SK-N-SH treated with all-trans-retinoic acid at 6 μM for 48 hours (cell line): Measurements from ENCODE around the gene HSFX1.

Experiments
- ARNTL ChIP-seq: fragments of 450-650 bp; formaldehyde crosslinking; IDR thresholded peaks from 2 replicates; pipeline ENCODE4 v1.5.0; 2020; ENCODE audit warnings: low read depth, mild to moderate bottlenecking, moderate library complexity, borderline replicate concordance
- BACH2 ChIP-seq: fragments of 250-450 bp; sonication (Bioruptor Pico); IDR thresholded peaks from 2 replicates; pipeline ENCODE4 v1.9.0; 2021; ENCODE audit warnings: mild to moderate bottlenecking, borderline replicate concordance
- CSDC2 ChIP-seq: fragments of 250-450 bp; sonication (Bioruptor Pico); IDR thresholded peaks from 2 replicates; pipeline ENCODE4 v1.5.0; 2020; ENCODE audit warnings: mild to moderate bottlenecking, moderate library complexity
- ISL1 ChIP-seq: fragments of 250-450 bp; sonication (Bioruptor Pico); IDR thresholded peaks from 2 replicates; pipeline ENCODE4 v2.1.2; 2022; ENCODE audit warnings: mild to moderate bottlenecking, moderate library complexity
- ZNF8 ChIP-seq: fragments of 450-650 bp; formaldehyde crosslinking; IDR thresholded peaks from 2 replicates; pipeline ENCODE4 v1.5.0; 2020; ENCODE audit warnings: mild to moderate bottlenecking, moderate library complexity

GRCh38 chrX:149757206-149758067 lies 16.4 kb upstream of the HSFX1 start:
- TF ChIP-seq BACH2, result no peak
- no peak for TF ChIP-seq CSDC2 (CRISPR knock-in tag)
- TF ChIP-seq ISL1 (CRISPR knock-in tag), result no peak
- TF ChIP-seq ARNTL (CRISPR knock-in tag), result no peak
- TF ChIP-seq ZNF8, result no peak
